Naive thymus-derived CD4-positive, alpha-beta T cell (primary cell): ENCODE data around the gene CTRL. TPM values are rescaled to one million over a fixed set of nuclear protein-coding genes. Genes with fewer than 3 reads are reported as not detected.

ENCODE experiments used
- ATAC-seq: fragments of 150-1000 bp; cut with Tn5 transposase; 2 replicates; pipeline ENCODE4 v1.10.0; 2021; ENCODE audit warnings: mild to moderate bottlenecking, moderate library complexity
- CTCF ChIA-PET: fragments of 350-600 bp; sonication (Branson Sonifier 250); formaldehyde crosslinking; loops from one replicate; lab custom pipeline; 2021; ENCODE audit warnings: antibody characterized with exemption; lab: Charles Lee
- POLR2A ChIA-PET: fragments of 350-600 bp; sonication (Branson Sonifier 250); formaldehyde crosslinking; loops from one replicate; lab custom pipeline; 2021; ENCODE audit warnings: antibody characterized with exemption, inconsistent platforms; lab: Charles Lee
- DNase-seq, 9 donors: peaks; one replicate each; pipeline versions ENCODE4 v3.0.0 to v3.0.0-alpha.2; 2020 to 2022; ENCODE audit warnings: mixed read lengths in 1 of 9
- H3K27ac ChIP-seq: one replicate; pipeline ENCODE4 v1.7.0; 2013; ENCODE audit warnings: mild to moderate bottlenecking, low read depth, low read length, moderate library complexity
- H3K27me3 ChIP-seq, 2 donors: one replicate each; pipeline ENCODE4 v1.7.0; 2013; ENCODE audit warnings: low read length in 2 of 2, mild to moderate bottlenecking in 2 of 2, moderate library complexity in 2 of 2; ENCODE audit not compliant: control insufficient read depth in 2 of 2, insufficient read depth in 2 of 2
- H3K36me3 ChIP-seq, 3 experiments: 1 replicate in 2 of 3; 2 replicates in 1 of 3; pipeline ENCODE4 v1.7.0; 2013; ENCODE audit warnings: low read length in 3 of 3, mild to moderate bottlenecking in 3 of 3, moderate library complexity in 1 of 3; ENCODE audit not compliant: insufficient read depth in 3 of 3, control insufficient read depth in 2 of 3
- H3K4me1 ChIP-seq, 2 donors: one replicate each; pipeline ENCODE4 v1.7.0; 2013; ENCODE audit warnings: low read length in 2 of 2, mild to moderate bottlenecking in 2 of 2, moderate library complexity in 1 of 2; ENCODE audit not compliant: control insufficient read depth in 2 of 2, insufficient read depth in 2 of 2
- H3K4me3 ChIP-seq: 2 replicates; pipeline ENCODE4 v1.7.0; 2013; ENCODE audit warnings: mild to moderate bottlenecking, low read length
- H3K9me3 ChIP-seq, 3 experiments: 1 replicate in 2 of 3; 2 replicates in 1 of 3; pipeline ENCODE4 v1.7.0; 2013; ENCODE audit warnings: low read length in 3 of 3; ENCODE audit not compliant: control insufficient read depth in 2 of 3
- H3K27ac Mint-ChIP-seq, 9 donors: one replicate each; pipeline ENCODE4 v1.8.0; 2020 to 2022; ENCODE audit warnings: mixed read lengths in 9 of 9, mild to moderate bottlenecking in 8 of 9, moderate library complexity in 5 of 9, inconsistent platforms in 2 of 9
- H3K27me3 Mint-ChIP-seq, 5 donors: one replicate each; pipeline ENCODE4 v1.8.0; 2021 to 2022; ENCODE audit warnings: mixed read lengths in 5 of 5, mild to moderate bottlenecking in 1 of 5
- H3K36me3 Mint-ChIP-seq, 5 donors: one replicate each; pipeline ENCODE4 v1.8.0; 2020 to 2022; ENCODE audit warnings: mixed read lengths in 5 of 5, mild to moderate bottlenecking in 3 of 5, inconsistent platforms in 1 of 5
- H3K4me1 Mint-ChIP-seq, 7 donors: one replicate each; pipeline ENCODE4 v1.8.0; 2020 to 2022; ENCODE audit warnings: mixed read lengths in 7 of 7, mild to moderate bottlenecking in 3 of 7, inconsistent platforms in 1 of 7
- H3K4me3 Mint-ChIP-seq, 10 donors: one replicate each; pipeline ENCODE4 v1.8.0; 2020 to 2022; ENCODE audit warnings: mild to moderate bottlenecking in 10 of 10, mixed read lengths in 10 of 10, moderate library complexity in 6 of 10, inconsistent platforms in 2 of 10
- H3K9me3 Mint-ChIP-seq, 11 donors: one replicate each; pipeline ENCODE4 v1.8.0; 2020 to 2022; ENCODE audit warnings: mixed read lengths in 11 of 11, mild to moderate bottlenecking in 4 of 11, inconsistent platforms in 1 of 11, moderate library complexity in 1 of 11
- intact Hi-C, 2 donors: fragments of 100-400 bp; cut with micrococcal nuclease; formaldehyde crosslinking; loops; one replicate each; pipeline ENCODE4 v1.15.1; 2023
- polyA plus RNA-seq, 2 donors: library from polyadenylated mRNA; unstranded; fragments of 300-500 nt; fragmentation: Illumina TruSeq; gene quantifications; one replicate each; pipeline ENCODE4 v1.2.3, GENCODE V29; 2021
- total RNA-seq, 6 experiments: library from RNA in 5 of 6; stranded (reverse) in 5 of 6; gene quantifications; 1 replicate in 5 of 6; 2 replicates in 1 of 6; pipeline ENCODE4 v1.2.3 and lab custom pipeline; 2021 to 2026

The CTRL gene
- total and polyA plus RNA-seq, 7 experiments from 2014 or later, result 1.3 to 15.1 (median 7.9) TPM

GRCh38 chr16:67930678-67931211 is 917 bp downstream of the CTRL start:
- Mint-ChIP-seq H3K4me3 (no peak overlapping the region), H3K27ac (peak overlapping the region in 1 of 9 donors; percentile 21), H3K36me3 (peaks cover 5 to 24% (median 6%) of the 10 kb centered on the region in 5 donors), H3K4me1 (peaks cover 9 to 27% (median 18%) of the 10 kb centered on the region in 7 donors), H3K27me3 (peaks cover 0 to 1% (median 0%) of the 10 kb centered on the region in 5 donors), H3K9me3 (no peaks in the 10 kb centered on the region)
- H3K9me3 ChIP-seq, result no peaks in the 10 kb centered on the region
- ChIA-PET POLR2A (interaction anchor here (1.1 to 1.5 kb wide), 3 partner anchors 8 to 123 kb away, joined by 3 to 5 read pairs (median 4); no protein-coding TSS in a partner anchor), CTCF (interaction anchor here (0.5 kb wide), 1 partner anchor 53 kb away, joined by 3 read pairs; no protein-coding TSS in a partner anchor)
- no peak for DNase-seq
- no peak overlapping the region for H3K27ac ChIP-seq
- H3K27me3 ChIP-seq, result no peaks in the 10 kb centered on the region
- H3K4me3 ChIP-seq, result no peak overlapping the region
- intact Hi-C loops, result no loop called here
- ATAC-seq, result no peak
- H3K4me1 ChIP-seq, result peaks cover 8 to 12% of the 10 kb centered on the region in 2 donors
- peaks cover 19 to 79% (median 20%) of the 10 kb centered on the region in 3 experiments for H3K36me3 ChIP-seq

- Histone ChIP-seq H3K27ac (no peak overlapping the region), H3K36me3 (peaks cover 17 to 75% (median 19%) of the 10 kb centered on the region in 3 experiments), H3K4me1 (peaks cover 5 to 8% of the 10 kb centered on the region in 2 donors), H3K9me3 (no peaks in the 10 kb centered on the region), H3K4me3 (no peak overlapping the region), H3K27me3 (no peaks in the 10 kb centered on the region)
- Mint-ChIP-seq H3K27ac (no peak overlapping the region), H3K27me3 (no peaks in the 10 kb centered on the region), H3K36me3 (peaks cover 0 to 19% (median 6%) of the 10 kb centered on the region in 5 donors), H3K4me3 (no peak overlapping the region), H3K9me3 (no peaks in the 10 kb centered on the region), H3K4me1 (peaks cover 4 to 21% (median 14%) of the 10 kb centered on the region in 7 donors)
- ChIA-PET CTCF (interaction anchor here (0.5 to 1.4 kb wide), 3 partner anchors 9 to 54 kb away, joined by 3 read pairs; no protein-coding TSS in a partner anchor), POLR2A (interaction anchor here (1.1 kb wide), 1 partner anchor 8 kb away, joined by 5 read pairs; no protein-coding TSS in a partner anchor)
- no peak for ATAC-seq
- DNase-seq, result no peak
- intact Hi-C loops, result no loop called here
These were observed 1.5 kb downstream of the CTRL start for GRCh38 chr16:67930191-67930590.

GRCh38 chr16:67928561-67929364 is 2.9 kb downstream of the CTRL start:
- DNase-seq (peak; percentile 53 to 77 (median 73)), ATAC-seq (peak; percentile 86)
- no peaks in the 10 kb centered on the region for H3K27me3 Mint-ChIP-seq
- H3K9me3 ChIP-seq, result no peaks in the 10 kb centered on the region
- ChIA-PET POLR2A (interaction anchor here (0.6 to 1.0 kb wide), 4 partner anchors 21 to 112 kb away, joined by 3 to 4 read pairs (median 3); partner anchors contain the start of gene CENPT), CTCF (interaction anchor here (0.6 to 2.2 kb wide), 7 partner anchors 10 to 408 kb away, joined by 3 to 16 read pairs (median 3); partner anchors contain the start of gene NRN1L)
- H3K4me3 Mint-ChIP-seq, result peak overlapping the region in 1 of 10 donors; percentile 45
- peaks cover 3 to 61% (median 5%) of the 10 kb centered on the region in 3 experiments for H3K36me3 ChIP-seq
- peaks cover 0 to 10% (median 7%) of the 10 kb centered on the region in 7 donors for H3K4me1 Mint-ChIP-seq
- H3K27ac Mint-ChIP-seq, result peak overlapping the region in 4 of 9 donors; percentile 6 to 67 (median 56)
- H3K27me3 ChIP-seq, result no peaks in the 10 kb centered on the region
- no peaks in the 10 kb centered on the region for H3K4me1 ChIP-seq
- intact Hi-C loops, result loop anchor here (1.0 kb wide), 4 partner anchors 45 to 407 kb away; no protein-coding TSS in a partner anchor
- H3K4me3 ChIP-seq, result no peak overlapping the region
- H3K27ac ChIP-seq, result no peak overlapping the region
- peaks cover 0 to 10% (median 1%) of the 10 kb centered on the region in 5 donors for H3K36me3 Mint-ChIP-seq
- H3K9me3 Mint-ChIP-seq, result no peaks in the 10 kb centered on the region

- POLR2A ChIA-PET, result interaction anchor here (0.6 to 1.0 kb wide), 5 partner anchors 16 to 113 kb away, joined by 3 to 4 read pairs (median 3); partner anchors contain the start of gene CENPT
- H3K4me1 ChIP-seq, result no peaks in the 10 kb centered on the region
- H3K27ac Mint-ChIP-seq, result peak overlapping the region in 5 of 9 donors; percentile 6 to 67 (median 63)
These were observed 3.5 kb downstream of the CTRL start for GRCh38 chr16:67928147-67928546.

GRCh38 chr16:67927131-67927941 is 4.3 kb downstream of the CTRL start:
- peaks cover 0 to 65% (median 0%) of the 10 kb centered on the region in 3 experiments for H3K36me3 ChIP-seq
- peaks cover 0 to 14% (median 7%) of the 10 kb centered on the region in 7 donors for H3K4me1 Mint-ChIP-seq
- H3K4me1 ChIP-seq, result no peaks in the 10 kb centered on the region
- no peaks in the 10 kb centered on the region for H3K9me3 Mint-ChIP-seq
- ATAC-seq (no peak), DNase-seq (no peak)
- no peak overlapping the region for H3K4me3 Mint-ChIP-seq
- ChIA-PET CTCF (interaction anchor here (0.6 to 2.2 kb wide), 5 partner anchors 12 to 406 kb away, joined by 3 to 9 read pairs (median 6); partner anchors contain the start of gene NRN1L), POLR2A (interaction anchor here (0.6 to 1.0 kb wide), 2 partner anchors 16 to 85 kb away, joined by 3 to 4 read pairs; no protein-coding TSS in a partner anchor)
- peak overlapping the region in 2 of 9 donors; percentile 63 to 86 for H3K27ac Mint-ChIP-seq
- intact Hi-C loops, result no loop called here
- H3K27me3 Mint-ChIP-seq, result no peaks in the 10 kb centered on the region
- no peak overlapping the region for H3K27ac ChIP-seq
- H3K36me3 Mint-ChIP-seq, result peaks cover 0 to 8% (median 0%) of the 10 kb centered on the region in 5 donors
- H3K4me3 ChIP-seq, result no peak overlapping the region
- H3K27me3 ChIP-seq, result no peaks in the 10 kb centered on the region
- no peaks in the 10 kb centered on the region for H3K9me3 ChIP-seq

More at GRCh38 chr16:67928147-67928546, 3.5 kb downstream of the CTRL start:
- Mint-ChIP-seq H3K4me3 (no peak overlapping the region), H3K27me3 (no peaks in the 10 kb centered on the region), H3K4me1 (peaks cover 0 to 10% (median 7%) of the 10 kb centered on the region in 7 donors), H3K36me3 (peaks cover 0 to 10% (median 0%) of the 10 kb centered on the region in 5 donors), H3K9me3 (no peaks in the 10 kb centered on the region)
- DNase-seq (peak in 1 of 9 donors; percentile 16), ATAC-seq (no peak)
- no peak overlapping the region for H3K27ac ChIP-seq
- peaks cover 0 to 62% (median 0%) of the 10 kb centered on the region in 3 experiments for H3K36me3 ChIP-seq
- CTCF ChIA-PET, result interaction anchor here (0.6 to 2.2 kb wide), 5 partner anchors 13 to 407 kb away, joined by 3 to 16 read pairs (median 6); partner anchors contain the start of gene NRN1L
- intact Hi-C loops, result loop anchor here (1.0 kb wide), 4 partner anchors 45 to 407 kb away; no protein-coding TSS in a partner anchor
- no peaks in the 10 kb centered on the region for H3K27me3 ChIP-seq
- no peak overlapping the region for H3K4me3 ChIP-seq
- H3K9me3 ChIP-seq, result no peaks in the 10 kb centered on the region
